ENCODE measurements around the gene SORCS2.
A peak's percentile ranks its signal among the peaks of the same experiment; 100 is the strongest.

The SORCS2 gene

DNA sequence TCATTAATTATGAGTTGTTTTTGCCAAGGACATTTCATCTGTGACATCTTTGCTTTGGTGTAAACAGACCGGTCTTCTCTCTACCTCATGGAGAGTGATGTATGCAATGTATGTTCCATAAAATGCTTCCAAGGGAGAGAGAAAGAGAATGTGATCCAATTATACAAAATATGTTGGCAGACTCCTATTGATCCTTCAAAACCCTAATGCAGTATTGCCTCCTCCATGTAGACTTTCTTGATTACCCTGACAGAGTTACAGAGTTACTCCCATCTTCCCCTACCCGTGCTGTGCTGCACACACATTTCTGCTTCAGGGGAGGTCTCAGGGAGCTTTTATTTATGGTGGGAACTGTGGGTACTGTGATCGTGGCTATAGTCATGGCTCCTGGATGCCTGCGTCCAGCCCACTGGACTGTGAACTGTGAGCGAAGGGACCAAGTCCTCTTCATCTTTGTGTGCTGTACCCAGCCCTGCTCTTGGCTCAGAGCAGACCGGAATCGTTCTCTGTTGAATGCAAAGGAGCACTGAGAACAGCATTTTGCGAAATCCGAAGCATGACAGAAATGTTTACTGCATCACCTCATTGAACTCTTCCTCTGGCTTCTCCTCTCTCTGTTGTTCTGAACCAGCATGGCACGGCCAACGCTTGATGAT is 32.7 kb downstream of the SORCS2 start:
- DNase-seq, result no peak

GRCh38 chr4:7226439-7226838 is 34.1 kb downstream of the SORCS2 start:
- DNase-seq, result no peak

GRCh38 chr4:7227008-7227407 is 34.7 kb downstream of the SORCS2 start:
- no peak for DNase-seq

GRCh38 chr4:7228734-7229133 is 36.4 kb downstream of the SORCS2 start:
- no peak for DNase-seq

DNA sequence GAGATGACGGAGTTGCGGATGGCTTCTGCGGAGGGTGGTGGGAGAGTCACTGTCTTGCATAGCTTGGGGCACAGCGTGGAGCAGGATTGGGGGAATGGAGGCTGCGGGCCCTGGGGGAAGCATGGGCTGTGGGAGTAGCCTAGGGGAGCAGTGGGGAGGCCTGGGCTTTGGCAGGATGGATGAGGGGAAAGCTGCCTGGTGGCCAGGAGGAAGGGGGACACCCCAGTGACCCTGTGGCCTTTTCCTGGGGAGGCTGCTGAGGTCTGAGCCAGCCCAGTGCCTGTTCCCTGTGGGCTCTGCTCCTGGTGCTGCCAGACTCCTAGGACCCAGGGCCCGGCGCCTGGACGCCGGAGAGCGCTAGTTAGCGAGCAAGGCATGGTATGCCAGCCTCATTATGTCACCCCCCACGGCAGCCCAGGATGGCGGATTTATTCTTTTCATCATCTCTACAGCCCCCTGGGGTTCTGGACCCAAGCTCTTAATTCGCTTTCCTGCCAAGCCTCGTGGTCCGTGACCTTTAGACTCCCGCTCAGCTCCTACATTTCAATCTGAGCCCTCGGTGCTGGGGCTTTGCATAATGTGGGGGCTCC is 39.8 kb downstream of the SORCS2 start:
- DNase-seq, result no peak

- DNase-seq, result no peak
These were observed 40.8 kb downstream of the SORCS2 start for GRCh38 chr4:7233006-7233580.

DNA sequence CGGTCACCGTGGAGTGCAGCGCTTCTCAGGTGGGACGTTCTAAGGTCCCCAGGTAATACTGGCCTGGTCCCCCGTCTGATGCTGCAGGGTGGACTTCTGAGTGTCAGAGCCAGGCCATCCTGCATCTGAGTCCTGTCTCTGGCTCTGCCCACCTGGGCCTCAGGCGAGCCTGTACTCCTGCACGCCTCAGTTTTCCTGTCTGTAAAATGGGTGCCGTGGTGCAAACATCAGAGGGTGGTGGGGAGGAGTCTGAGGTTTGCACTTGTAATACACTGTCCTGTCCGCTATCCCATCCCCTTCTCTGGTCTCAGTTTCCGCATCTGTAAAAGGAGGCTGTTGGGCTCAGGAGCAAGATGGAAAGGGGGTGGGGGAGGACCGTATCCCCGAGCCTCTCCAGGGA is 41.3 kb downstream of the SORCS2 start:
- DNase-seq, result no peak

GRCh38 chr4:7234355-7235029 is 42.2 kb downstream of the SORCS2 start:
- no peak for DNase-seq

DNA sequence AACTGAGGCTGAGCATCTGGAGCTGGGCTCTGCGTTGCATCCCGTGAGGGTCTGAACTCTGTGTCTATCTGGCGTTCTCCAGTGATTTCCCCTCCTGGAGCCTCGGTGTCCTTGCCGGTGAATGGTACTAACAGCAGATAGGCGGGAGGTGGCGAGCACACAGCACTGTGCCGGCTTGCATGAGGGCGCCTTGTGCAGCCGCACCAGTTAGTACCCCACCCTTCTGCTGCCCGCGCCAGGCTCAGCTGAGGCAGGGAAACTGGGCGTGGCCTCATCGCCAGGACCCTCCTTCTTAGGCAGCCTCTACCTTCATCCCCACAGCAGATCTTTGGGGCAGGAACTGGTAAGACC is 42.7 kb downstream of the SORCS2 start:
- no peak for DNase-seq

GRCh38 chr4:7236847-7237246 is 44.5 kb downstream of the SORCS2 start:
- no peak for DNase-seq

DNA sequence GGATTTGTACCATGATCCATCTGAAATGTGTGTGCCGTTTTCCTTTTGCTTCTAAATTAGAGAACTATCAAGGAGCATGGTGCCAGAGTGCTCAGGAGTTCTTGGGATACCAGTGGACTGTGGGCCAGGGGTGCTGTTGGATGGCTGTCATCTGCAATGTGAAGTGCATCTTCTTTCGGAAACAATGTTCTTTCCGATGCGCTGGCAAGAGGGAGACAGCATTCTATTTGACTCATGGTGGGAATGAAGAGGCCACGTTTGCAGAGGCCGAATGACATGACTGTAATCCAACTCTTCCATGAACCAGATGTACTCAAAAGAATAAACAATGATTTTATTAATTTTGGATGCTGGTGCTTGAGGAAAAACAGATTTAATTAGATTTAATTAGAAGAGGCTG is 45.5 kb downstream of the SORCS2 start:
- peak; percentile 56 for DNase-seq

GRCh38 chr4:7238300-7238960 is 46.1 kb downstream of the SORCS2 start:
- no peak for DNase-seq

DNA sequence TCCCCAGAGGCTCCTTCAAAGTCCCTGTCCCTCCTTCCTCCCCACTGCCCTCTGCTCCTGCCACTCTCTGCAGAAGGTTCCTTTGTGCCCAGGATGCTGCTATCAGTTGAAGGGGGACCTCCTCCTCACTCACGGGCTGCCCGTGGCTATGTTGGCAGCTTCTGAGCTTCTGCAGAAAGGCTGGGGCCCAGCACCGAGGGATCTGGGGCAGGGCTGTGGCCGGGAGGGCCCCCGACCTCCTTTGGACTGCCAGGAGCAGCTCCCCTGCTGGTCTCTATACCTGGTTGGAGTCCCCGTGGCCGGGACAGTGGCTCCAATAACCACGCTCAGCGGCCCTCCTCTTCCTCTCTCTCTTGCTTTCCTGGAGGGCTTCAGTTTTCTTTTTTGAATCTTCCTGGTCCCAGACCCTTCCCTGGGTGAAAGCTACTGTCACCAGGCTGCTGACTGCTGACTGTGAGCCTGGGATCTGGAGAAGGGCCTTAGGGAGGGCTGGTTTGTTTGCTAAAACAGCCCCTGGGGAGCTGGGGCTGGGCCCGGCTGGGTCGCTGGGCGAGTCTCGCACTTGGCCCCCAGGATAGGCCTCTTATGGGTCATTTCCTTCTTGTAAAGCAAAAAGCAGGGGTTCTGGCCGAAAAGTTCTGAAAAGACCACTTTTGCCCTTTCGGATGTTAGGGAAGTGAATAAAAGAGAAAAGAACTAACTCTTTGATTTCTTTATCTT is 46.9 kb downstream of the SORCS2 start:
- DNase-seq, result no peak

DNA sequence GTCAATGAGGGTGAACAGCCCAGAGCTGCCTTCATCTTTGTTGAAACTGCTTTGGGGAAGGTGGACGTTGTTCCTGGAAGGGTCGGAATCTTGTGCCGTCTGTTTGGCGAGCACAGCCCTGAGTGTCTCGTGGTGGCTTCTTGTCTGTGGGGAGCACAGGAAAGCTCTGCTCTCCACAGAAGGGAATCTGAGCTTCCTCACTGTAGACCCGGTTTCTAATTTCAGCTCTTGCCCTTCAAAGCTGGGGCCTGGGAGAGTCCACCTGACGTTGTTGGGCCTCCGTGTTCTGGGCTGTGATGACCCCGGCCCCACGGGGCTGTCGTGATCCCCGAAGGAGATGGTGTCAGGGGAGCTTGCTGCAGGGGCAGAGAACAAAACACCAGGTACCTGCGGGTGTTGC is 47.5 kb downstream of the SORCS2 start:
- no peak for DNase-seq

DNA sequence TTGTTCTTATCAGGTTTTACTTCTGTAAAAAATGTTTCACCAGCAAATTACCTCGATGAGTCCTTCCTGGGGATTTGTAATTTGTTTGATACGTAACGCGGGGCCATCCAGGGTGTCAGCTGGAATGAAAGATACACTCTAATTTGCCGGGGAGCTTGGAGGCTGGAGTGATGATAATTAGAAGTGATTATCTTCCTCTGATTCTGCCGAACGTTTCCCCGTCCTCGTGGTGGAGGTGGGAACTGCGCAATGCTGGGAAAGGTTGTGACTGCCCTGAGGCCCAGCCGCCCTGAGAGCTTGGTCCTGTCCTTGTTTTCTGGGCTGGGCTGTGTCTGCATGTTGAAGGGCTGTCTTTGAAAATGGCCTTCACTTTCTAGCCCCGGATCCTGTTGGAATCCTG is 48.0 kb downstream of the SORCS2 start:
- no peak for DNase-seq

- DNase-seq, result peak; percentile 32
These were observed 49.3 kb downstream of the SORCS2 start for GRCh38 chr4:7241597-7242125.

DNA sequence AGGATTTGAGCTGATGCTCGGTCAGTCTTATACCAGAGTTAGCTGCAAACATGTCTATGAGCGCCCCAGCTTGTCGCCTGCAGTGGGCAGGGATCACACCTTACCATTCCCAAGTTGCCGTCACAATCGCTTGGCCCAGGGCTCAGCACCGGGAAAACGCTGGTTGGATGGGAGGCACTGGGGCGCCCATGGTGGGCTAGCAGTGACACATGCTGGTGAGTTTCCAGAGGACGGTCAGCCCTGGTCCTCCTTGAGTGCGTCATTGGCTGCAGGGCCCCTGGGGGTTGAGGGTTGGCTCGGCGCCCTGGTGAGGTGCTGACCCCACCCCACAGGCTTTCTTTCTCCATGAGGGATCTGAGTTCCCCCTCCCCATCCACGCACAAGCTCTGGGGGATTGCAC is 50.4 kb downstream of the SORCS2 start:
- no peak for DNase-seq

GRCh38 chr4:7243609-7244330 is 51.4 kb downstream of the SORCS2 start:
- no peak for DNase-seq

GRCh38 chr4:7244331-7244665 is 52.0 kb downstream of the SORCS2 start:
- DNase-seq, result no peak

DNA sequence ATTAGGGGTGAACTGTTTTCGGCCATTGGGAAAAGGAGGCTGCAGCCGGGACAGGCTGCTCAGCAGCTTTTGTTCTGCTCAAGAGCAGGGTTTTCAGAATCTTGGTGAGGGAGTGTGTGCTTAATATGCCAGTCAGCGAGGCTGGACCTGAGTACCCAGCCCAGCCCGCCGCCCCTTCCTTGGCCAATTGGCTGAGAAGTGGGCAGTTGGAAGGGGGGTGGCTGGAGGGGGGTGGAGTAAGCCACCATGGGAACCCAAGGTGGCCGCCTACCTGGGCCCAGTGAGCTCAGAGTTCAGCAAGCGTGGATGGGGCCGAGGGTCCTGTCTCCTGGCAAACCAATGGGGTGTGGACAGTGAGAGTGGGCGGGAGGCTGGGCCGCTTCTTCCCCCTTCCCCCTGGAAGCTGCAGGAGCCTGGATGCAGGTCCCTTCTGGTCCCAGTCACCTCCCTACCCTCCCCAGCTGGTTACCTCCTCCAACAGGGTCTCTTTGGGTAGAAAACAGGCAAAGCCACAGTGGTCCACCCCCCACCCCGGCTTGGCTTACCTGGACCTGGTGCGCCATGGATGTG is 52.5 kb downstream of the SORCS2 start:
- DNase-seq, result no peak

- no peak for DNase-seq
These were observed 55.2 kb downstream of the SORCS2 start for GRCh38 chr4:7247521-7247920.

- DNase-seq, result no peak
These were observed 55.6 kb downstream of the SORCS2 start for GRCh38 chr4:7247946-7248345.

All from fibroblast of upper back skin (primary cell).